ENCODE measurements around the gene GATAD2B.
"Not testable (repeated sequence)": the region's sequence is repeated elsewhere in the genome, so short reads cannot be mapped to it uniquely, and the experiment has no call there.

GATAD2B gene

GRCh38 chr1:153912349-153912748 lies 10.4 kb downstream of the GATAD2B start:
- Histone ChIP-seq H3K36me3 (peaks cover 20% of the 10 kb centered on the region), H3K27me3 (no peaks in the 10 kb centered on the region), H3K4me3 (ENCODE audit: low read depth, low read length) (no peak overlapping the region), H3K4me1 (no peaks in the 10 kb centered on the region), H3K9me3 (no peaks in the 10 kb centered on the region)
- DNase-seq: no peak
- TF ChIP-seq, protein P1, sequence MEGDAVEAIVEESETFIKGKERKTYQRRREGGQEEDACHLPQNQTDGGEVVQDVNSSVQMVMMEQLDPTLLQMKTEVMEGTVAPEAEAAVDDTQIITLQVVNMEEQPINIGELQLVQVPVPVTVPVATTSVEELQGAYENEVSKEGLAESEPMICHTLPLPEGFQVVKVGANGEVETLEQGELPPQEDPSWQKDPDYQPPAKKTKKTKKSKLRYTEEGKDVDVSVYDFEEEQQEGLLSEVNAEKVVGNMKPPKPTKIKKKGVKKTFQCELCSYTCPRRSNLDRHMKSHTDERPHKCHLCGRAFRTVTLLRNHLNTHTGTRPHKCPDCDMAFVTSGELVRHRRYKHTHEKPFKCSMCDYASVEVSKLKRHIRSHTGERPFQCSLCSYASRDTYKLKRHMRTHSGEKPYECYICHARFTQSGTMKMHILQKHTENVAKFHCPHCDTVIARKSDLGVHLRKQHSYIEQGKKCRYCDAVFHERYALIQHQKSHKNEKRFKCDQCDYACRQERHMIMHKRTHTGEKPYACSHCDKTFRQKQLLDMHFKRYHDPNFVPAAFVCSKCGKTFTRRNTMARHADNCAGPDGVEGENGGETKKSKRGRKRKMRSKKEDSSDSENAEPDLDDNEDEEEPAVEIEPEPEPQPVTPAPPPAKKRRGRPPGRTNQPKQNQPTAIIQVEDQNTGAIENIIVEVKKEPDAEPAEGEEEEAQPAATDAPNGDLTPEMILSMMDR (IDR thresholded peaks at IDR 0.05; ENCODE audit: low read depth, low read length): no peak

DNA sequence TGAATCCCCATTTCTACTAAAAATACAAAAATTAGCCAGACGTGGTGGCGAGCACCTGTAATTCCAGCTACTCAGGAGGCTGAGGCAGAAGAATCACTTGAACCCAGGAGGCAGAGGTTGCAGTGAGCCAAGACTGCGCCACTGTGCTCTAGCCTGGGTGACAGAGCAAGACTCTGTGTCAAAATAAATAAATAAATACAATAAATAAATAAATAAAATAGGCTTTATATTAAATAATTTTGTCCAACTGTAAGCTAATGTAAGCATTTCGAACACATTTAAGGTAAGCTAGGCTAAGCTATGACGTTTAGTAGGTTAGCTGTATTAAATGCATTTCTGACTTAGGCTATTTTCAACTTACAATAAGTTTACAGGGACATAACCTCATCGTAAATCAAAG lies 12.2 kb downstream of the GATAD2B start:
- not testable (repeated sequence) for H3K4me3 ChIP-seq (ENCODE audit: low read depth, low read length); DNase-seq; H3K9me3 ChIP-seq; H3K4me1 ChIP-seq; H3K27me3 ChIP-seq
- peaks cover 20% of the 10 kb centered on the region for H3K36me3 ChIP-seq

DNA sequence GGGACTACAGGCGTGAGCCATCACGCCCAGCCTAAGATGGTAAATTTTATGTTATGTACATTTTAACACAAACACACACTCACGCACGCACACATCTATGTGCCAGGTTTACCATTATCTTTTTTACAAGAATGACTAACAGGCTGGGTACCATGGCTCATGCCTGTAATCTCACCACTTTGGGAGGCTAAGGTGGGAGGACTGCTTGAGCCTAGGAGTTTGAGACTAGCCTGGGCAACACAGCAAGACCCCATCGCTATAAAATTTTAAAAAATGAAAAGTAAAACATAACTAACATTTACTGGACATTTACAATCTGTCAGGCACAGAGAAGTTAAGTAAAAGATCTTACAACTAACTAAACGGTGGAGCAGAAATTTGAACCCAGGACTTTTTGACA lies 14.7 kb downstream of the GATAD2B start:
- Histone ChIP-seq H3K27me3 (no peaks in the 10 kb centered on the region), H3K9me3 (no peaks in the 10 kb centered on the region), H3K36me3 (peaks cover 21% of the 10 kb centered on the region), H3K4me3 (ENCODE audit: low read depth, low read length) (no peak overlapping the region), H3K4me1 (no peaks in the 10 kb centered on the region)
- no peak for DNase-seq
- TF ChIP-seq, protein P1 (IDR thresholded peaks at IDR 0.05; ENCODE audit: low read depth, low read length): no peak

GRCh38 chr1:153907134-153907533 lies 15.6 kb downstream of the GATAD2B start:
- H3K4me1 ChIP-seq: no peaks in the 10 kb centered on the region
- no peak for DNase-seq
- no peaks in the 10 kb centered on the region for H3K9me3 ChIP-seq
- no peak overlapping the region for H3K4me3 ChIP-seq (ENCODE audit: low read depth, low read length)
- H3K27me3 ChIP-seq: no peaks in the 10 kb centered on the region
- H3K36me3 ChIP-seq: peaks cover 21% of the 10 kb centered on the region
- TF ChIP-seq, protein P1 (IDR thresholded peaks at IDR 0.05; ENCODE audit: low read depth, low read length): no peak

- no peak for DNase-seq
- TF ChIP-seq, protein P1 (IDR thresholded peaks at IDR 0.05; ENCODE audit: low read depth, low read length): no peak
- no peak overlapping the region for H3K4me3 ChIP-seq (ENCODE audit: low read depth, low read length)
- no peaks in the 10 kb centered on the region; the same call in 1 of the 2 replicates for H3K9me3 ChIP-seq
- peaks cover 21% of the 10 kb centered on the region for H3K36me3 ChIP-seq
- H3K4me1 ChIP-seq: no peaks in the 10 kb centered on the region
- no peaks in the 10 kb centered on the region for H3K27me3 ChIP-seq
These were observed 16.4 kb downstream of the GATAD2B start for GRCh38 chr1:153906396-153906795.

- H3K36me3 ChIP-seq: peaks cover 23% of the 10 kb centered on the region
- H3K4me3 ChIP-seq (ENCODE audit: low read depth, low read length); H3K4me1 ChIP-seq; H3K9me3 ChIP-seq; DNase-seq; H3K27me3 ChIP-seq: not testable (repeated sequence)
These were observed 16.9 kb downstream of the GATAD2B start for GRCh38 chr1:153905908-153906307.

DNA sequence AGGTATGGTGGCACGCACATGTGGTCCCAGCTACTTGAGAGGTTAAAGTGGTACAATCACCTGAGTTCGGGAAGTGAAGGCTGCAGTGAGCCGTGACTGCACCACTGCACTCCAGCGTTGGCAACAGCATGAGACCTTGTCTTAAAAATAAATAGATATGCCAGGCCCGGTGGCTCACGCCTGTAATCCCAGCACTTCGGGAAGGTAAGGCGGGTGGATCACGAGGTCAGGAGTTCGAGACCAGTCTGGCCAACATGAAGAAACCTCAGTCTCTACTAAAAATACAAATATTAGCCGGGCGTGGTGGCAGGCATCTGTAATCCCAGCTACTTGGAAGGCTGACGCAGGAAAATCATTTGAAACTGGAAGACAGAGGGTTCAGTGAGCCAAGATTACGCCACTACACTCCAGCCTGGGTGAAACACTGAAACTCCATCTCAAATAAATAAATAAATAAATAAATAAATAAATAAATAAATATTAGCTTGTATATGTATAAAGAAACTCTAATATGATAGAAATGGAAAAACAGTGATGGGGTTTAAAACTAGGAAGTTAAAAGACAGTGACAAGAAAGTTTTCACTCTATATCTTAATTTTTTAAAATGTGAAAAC lies 18.8 kb downstream of the GATAD2B start:
- no peaks in the 10 kb centered on the region for H3K27me3 ChIP-seq
- DNase-seq: no peak
- H3K9me3 ChIP-seq: no peaks in the 10 kb centered on the region; the same call in 1 of the 2 replicates
- peaks cover 29% of the 10 kb centered on the region for H3K36me3 ChIP-seq
- no peaks in the 10 kb centered on the region for H3K4me1 ChIP-seq
- H3K4me3 ChIP-seq (ENCODE audit: low read depth, low read length): no peak overlapping the region
- TF ChIP-seq, protein P1 (IDR thresholded peaks at IDR 0.05; ENCODE audit: low read depth, low read length): no peak
